ENCODE measurements around the gene PSMD9. TPM values are rescaled to one million over a fixed set of nuclear protein-coding genes. Genes with fewer than 3 reads are reported as not detected.
"Not testable (repeated sequence)": the region's sequence is repeated elsewhere in the genome, so short reads cannot be mapped to it uniquely, and the experiment has no call there.

PSMD9 gene
- total RNA-seq, 1 donor = 28.9 TPM

- H3K4me3 ChIP-seq (ENCODE audit: low read depth, low read length) = no peak overlapping the region
- TF ChIP-seq CTCF (IDR thresholded peaks at IDR 0.05; ENCODE audit: insufficient read depth, low read depth, low read length) = no peak
- no peak for DNase-seq (ENCODE audit: low read depth)
Observed at GRCh38 chr12:121875582-121875981, 13.0 kb upstream of the PSMD9 start.

DNA sequence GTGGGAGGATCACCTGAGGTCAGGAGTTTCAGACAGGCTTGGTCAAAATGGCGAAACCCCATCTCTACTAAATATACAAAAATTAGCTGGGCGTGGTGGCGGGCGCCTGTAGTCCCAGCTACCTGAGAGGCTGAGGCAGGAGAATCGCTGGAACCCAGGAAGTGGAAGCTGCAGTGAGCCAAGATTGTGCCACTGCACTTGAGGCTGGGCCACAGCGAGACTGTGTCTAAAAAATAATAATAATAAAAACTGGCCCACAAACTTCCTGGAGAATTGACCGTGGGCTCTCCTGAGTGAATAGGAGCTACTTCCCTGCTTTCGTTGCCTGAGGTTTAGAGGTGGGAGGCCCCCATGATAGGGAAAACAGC lies 12.5 kb upstream of the PSMD9 start:
- not testable (repeated sequence) for DNase-seq (ENCODE audit: low read depth); H3K4me3 ChIP-seq (ENCODE audit: low read depth, low read length)

DNA sequence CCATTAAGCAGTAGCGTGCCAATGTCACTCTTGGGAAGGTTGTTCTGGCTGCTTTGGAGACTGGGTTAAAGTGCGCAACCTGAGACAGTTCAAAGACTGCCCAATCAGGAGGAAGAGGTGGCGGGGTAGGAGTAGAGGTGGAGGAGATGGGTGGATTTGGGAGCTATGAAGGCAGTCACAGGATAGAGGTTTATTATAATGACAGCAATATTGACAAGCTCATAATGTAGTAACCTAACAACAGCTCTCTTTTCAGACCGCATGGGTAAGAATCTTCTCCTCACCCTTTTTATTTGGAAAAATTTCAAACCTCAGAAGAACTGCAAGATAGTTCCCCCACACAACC lies 5.3 kb upstream of the PSMD9 start:
- H3K4me3 ChIP-seq (ENCODE audit: low read depth, low read length) = no peak overlapping the region
- DNase-seq (ENCODE audit: low read depth) = no peak
- no peak for TF ChIP-seq CTCF (IDR thresholded peaks at IDR 0.05; ENCODE audit: insufficient read depth, low read depth, low read length)

DNA sequence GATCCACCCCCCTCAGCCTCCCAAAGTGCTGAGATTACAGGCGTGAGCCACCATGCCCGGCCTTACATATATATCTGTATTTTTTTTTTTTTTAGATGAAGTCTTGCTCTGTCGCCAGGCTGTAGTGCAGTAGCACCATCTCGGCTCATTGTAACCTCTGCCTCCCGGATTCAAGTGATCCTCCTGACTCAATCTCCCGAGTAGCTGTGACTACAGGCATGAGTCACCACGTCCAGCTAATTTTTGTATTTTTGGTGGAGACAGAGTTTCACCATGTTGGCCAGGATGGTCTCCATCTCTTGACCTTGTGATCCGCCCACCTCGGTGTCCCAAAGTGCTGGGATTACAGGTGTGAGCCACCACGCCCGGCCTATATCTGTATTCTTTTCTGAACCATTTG lies 3.5 kb upstream of the PSMD9 start:
- DNase-seq (ENCODE audit: low read depth) = peak; percentile 28
- H3K4me3 ChIP-seq (ENCODE audit: low read depth, low read length) = not testable (repeated sequence)

DNA sequence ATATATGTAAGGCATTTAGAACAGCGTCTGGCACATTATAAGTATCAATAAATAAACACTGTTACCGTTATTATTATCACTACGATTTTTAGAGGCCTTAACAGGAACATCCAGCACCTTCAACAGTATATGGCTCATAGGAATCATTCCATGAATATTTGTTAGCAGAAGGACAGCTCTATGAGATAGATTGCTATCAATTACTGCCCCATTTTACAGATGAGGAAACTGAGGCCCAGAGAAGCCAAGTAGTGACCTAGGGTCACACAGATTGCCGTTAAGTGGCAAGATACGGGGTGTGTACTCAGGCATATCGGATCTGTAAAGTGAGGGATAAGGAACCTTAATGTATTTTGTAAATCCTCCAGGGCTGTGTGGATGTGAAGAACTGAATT lies 510 bp upstream of the PSMD9 start:
- TF ChIP-seq CTCF (IDR thresholded peaks at IDR 0.05; ENCODE audit: insufficient read depth, low read depth, low read length) = no peak
- no peak for DNase-seq (ENCODE audit: low read depth)
- peak overlapping the region; percentile 76 for H3K4me3 ChIP-seq (ENCODE audit: low read depth, low read length)

DNA sequence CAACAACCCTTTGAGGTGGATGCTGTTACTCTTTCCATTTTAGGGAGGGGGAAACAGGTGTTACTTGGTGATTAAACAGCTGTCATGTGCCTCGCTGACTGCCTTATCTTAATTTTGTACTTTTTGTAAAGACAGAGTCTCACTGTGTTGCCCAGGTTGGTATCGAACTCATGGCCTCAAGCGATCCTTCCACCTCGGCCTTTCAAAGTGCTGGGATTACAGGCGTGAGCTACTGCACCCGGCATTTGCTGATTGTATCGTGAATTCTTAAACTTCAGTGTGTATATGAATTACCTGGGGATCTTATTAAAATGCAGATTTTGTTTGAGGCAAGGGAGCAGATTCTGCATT lies 659 bp downstream of the PSMD9 start:
- H3K4me3 ChIP-seq (ENCODE audit: low read depth, low read length) = peak overlapping the region; percentile 76
- TF ChIP-seq CTCF (IDR thresholded peaks at IDR 0.05; ENCODE audit: insufficient read depth, low read depth, low read length) = no peak
- DNase-seq (ENCODE audit: low read depth) = no peak

GRCh38 chr12:121889661-121890060 lies 1.1 kb downstream of the PSMD9 start:
- H3K4me3 ChIP-seq (ENCODE audit: low read depth, low read length) = peak overlapping the region; percentile 76
- DNase-seq (ENCODE audit: low read depth) = not testable (repeated sequence)

- DNase-seq (ENCODE audit: low read depth) = no peak
- TF ChIP-seq CTCF (IDR thresholded peaks at IDR 0.05; ENCODE audit: insufficient read depth, low read depth, low read length) = no peak
- H3K4me3 ChIP-seq (ENCODE audit: low read depth, low read length) = no peak overlapping the region
Observed at GRCh38 chr12:121892673-121893561, 4.3 kb downstream of the PSMD9 start.

All from fibroblast of villous mesenchyme (primary cell).